Measurements from ENCODE around the gene COL23A1.
"Not testable (repeated sequence)": the region's sequence is repeated elsewhere in the genome, so short reads cannot be mapped to it uniquely, and the experiment has no call there.

COL23A1 gene

DNA sequence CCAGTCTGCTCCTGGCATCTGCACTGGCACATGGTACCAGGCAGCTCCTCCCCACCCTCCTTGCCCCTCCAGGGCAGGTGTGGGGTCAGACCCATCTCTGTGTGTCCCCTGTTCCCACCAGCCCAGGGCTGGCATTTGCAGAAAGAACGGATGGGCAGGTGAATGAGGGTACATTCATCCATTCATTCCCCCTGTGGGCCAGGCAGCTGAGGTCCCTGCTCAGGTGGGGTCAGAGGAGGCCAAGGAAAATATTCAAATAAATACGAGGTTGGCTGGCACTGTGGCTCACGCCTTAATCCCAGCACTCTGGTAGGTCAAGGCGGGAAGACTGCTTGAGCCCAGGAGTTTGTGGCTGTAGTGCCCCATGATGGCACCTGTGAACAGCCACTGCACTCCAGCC lies 332.5 kb downstream of the COL23A1 start:
- Histone ChIP-seq H3K36me3 (replicated peaks; ENCODE audit: insufficient read depth, low read length) (no peaks in the 10 kb centered on the region), H3K9me3 (replicated peaks; ENCODE audit: insufficient read depth, low read length) (no peaks in the 10 kb centered on the region), H3K27me3 (replicated peaks; ENCODE audit: insufficient read depth, low read length) (peaks cover 34% of the 10 kb centered on the region), H3K27ac (ENCODE audit: low read length) (no peak overlapping the region), H3K79me2 (ENCODE audit: low read length) (no peaks in the 10 kb centered on the region), H3K9ac (ENCODE audit: low read length) (no peak overlapping the region), H3K9me2 (replicated peaks; ENCODE audit: insufficient read depth, low read length) (no peaks in the 10 kb centered on the region), H4K20me1 (ENCODE audit: insufficient read depth, low read length) (no peaks in the 10 kb centered on the region), H3K4me2 (ENCODE audit: low read depth, low read length) (no peak overlapping the region), H3K4me1 (ENCODE audit: low read length) (no peaks in the 10 kb centered on the region), H3K4me3 (ENCODE audit: low read length) (no peak overlapping the region), H3F3A (ENCODE audit: insufficient read depth, low read length) (no peaks in the 10 kb centered on the region), H2AFZ (ENCODE audit: low read length) (no peak overlapping the region)
- DNase-seq: no peak
- TF ChIP-seq EZH2 (optimal IDR thresholded peaks at IDR 0.05; ENCODE audit: low read depth, low read length): no peak
- TF ChIP-seq EZH2phosphoT487 (IDR thresholded peaks at IDR 0.05; ENCODE audit: low read length): no peak
- TF ChIP-seq CTCF (IDR thresholded peaks at IDR 0.05; ENCODE audit: low read length): no peak

DNA sequence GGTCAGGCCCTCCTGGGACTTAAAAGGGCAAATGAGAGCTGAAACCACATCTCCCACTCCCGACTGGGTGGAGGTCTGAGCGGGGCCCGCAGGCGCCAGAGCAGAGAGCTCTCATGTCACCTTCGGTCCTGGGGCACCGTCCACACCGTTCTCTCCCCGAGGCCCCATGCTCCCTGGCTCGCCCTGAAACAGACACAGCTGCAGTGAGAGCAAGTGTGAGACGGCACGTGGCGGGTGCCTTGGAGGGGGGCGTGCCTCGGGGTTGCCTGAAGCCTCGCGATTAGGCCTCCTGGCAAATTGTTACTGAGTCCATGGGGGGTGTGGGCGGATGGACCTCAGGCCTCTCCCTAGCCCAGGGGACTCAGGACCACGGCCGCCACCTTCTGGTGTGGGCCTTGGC lies 333.4 kb downstream of the COL23A1 start:
- Histone ChIP-seq H3K27ac (ENCODE audit: low read length) (no peak overlapping the region), H3K79me2 (ENCODE audit: low read length) (no peaks in the 10 kb centered on the region), H2AFZ (ENCODE audit: low read length) (no peak overlapping the region), H3K4me3 (ENCODE audit: low read length) (no peak overlapping the region), H3K36me3 (replicated peaks; ENCODE audit: insufficient read depth, low read length) (no peaks in the 10 kb centered on the region), H3K4me1 (ENCODE audit: low read length) (no peaks in the 10 kb centered on the region), H3K9me3 (replicated peaks; ENCODE audit: insufficient read depth, low read length) (no peaks in the 10 kb centered on the region), H3K9me2 (replicated peaks; ENCODE audit: insufficient read depth, low read length) (no peaks in the 10 kb centered on the region), H3K4me2 (ENCODE audit: low read depth, low read length) (no peak overlapping the region), H4K20me1 (ENCODE audit: insufficient read depth, low read length) (no peaks in the 10 kb centered on the region), H3K27me3 (replicated peaks; ENCODE audit: insufficient read depth, low read length) (peaks cover 34% of the 10 kb centered on the region), H3K9ac (ENCODE audit: low read length) (no peak overlapping the region), H3F3A (ENCODE audit: insufficient read depth, low read length) (no peaks in the 10 kb centered on the region)
- DNase-seq: no peak
- no peak for TF ChIP-seq CTCF (IDR thresholded peaks at IDR 0.05; ENCODE audit: low read length)
- TF ChIP-seq EZH2phosphoT487 (IDR thresholded peaks at IDR 0.05; ENCODE audit: low read length): no peak
- no peak for TF ChIP-seq EZH2 (optimal IDR thresholded peaks at IDR 0.05; ENCODE audit: low read depth, low read length)

- H3K4me2 ChIP-seq (ENCODE audit: low read depth, low read length); H3K4me3 ChIP-seq (ENCODE audit: low read length); H3K9ac ChIP-seq (ENCODE audit: low read length); H3K36me3 ChIP-seq (replicated peaks; ENCODE audit: insufficient read depth, low read length); H3K9me2 ChIP-seq (replicated peaks; ENCODE audit: insufficient read depth, low read length); H3K4me1 ChIP-seq (ENCODE audit: low read length); H3K9me3 ChIP-seq (replicated peaks; ENCODE audit: insufficient read depth, low read length); H3F3A ChIP-seq (ENCODE audit: insufficient read depth, low read length); H2AFZ ChIP-seq (ENCODE audit: low read length); DNase-seq; H4K20me1 ChIP-seq (ENCODE audit: insufficient read depth, low read length); H3K79me2 ChIP-seq (ENCODE audit: low read length); H3K27ac ChIP-seq (ENCODE audit: low read length): not testable (repeated sequence)
- H3K27me3 ChIP-seq (replicated peaks; ENCODE audit: insufficient read depth, low read length): peaks cover 30% of the 10 kb centered on the region
Measured at GRCh38 chr5:178253632-178254031, 336.6 kb downstream of the COL23A1 start.

DNA sequence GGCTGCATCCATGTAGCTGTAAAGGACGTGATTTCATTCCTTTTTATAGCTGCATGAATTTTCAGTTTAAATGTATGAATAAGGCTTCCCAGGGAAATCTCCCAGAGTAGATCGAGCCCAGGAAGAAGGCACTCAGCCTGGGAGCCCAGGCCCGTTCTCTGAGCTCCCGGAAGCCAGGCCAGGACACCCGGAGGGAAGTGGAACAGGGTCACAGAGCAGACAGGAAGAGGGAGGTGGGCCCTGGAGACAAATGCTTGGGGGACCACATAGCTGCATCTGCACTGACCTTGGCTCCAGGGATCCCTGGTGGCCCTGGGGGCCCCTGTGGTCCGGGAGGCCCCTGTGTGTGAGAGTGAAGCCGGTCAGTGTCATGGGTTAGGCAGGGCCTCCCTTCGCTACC lies 337.9 kb downstream of the COL23A1 start:
- no peaks in the 10 kb centered on the region for H4K20me1 ChIP-seq (ENCODE audit: insufficient read depth, low read length)
- no peaks in the 10 kb centered on the region for H3K4me1 ChIP-seq (ENCODE audit: low read length)
- no peak overlapping the region for H3K4me3 ChIP-seq (ENCODE audit: low read length)
- H3K4me2 ChIP-seq (ENCODE audit: low read depth, low read length): no peak overlapping the region
- H2AFZ ChIP-seq (ENCODE audit: low read length): no peak overlapping the region
- peaks cover 36% of the 10 kb centered on the region for H3K27me3 ChIP-seq (replicated peaks; ENCODE audit: insufficient read depth, low read length)
- H3F3A ChIP-seq (ENCODE audit: insufficient read depth, low read length): no peaks in the 10 kb centered on the region
- no peak for DNase-seq
- H3K9ac ChIP-seq (ENCODE audit: low read length): no peak overlapping the region
- no peaks in the 10 kb centered on the region for H3K79me2 ChIP-seq (ENCODE audit: low read length)
- H3K9me2 ChIP-seq (replicated peaks; ENCODE audit: insufficient read depth, low read length): no peaks in the 10 kb centered on the region
- no peak overlapping the region for H3K27ac ChIP-seq (ENCODE audit: low read length)
- no peaks in the 10 kb centered on the region for H3K9me3 ChIP-seq (replicated peaks; ENCODE audit: insufficient read depth, low read length)
- no peaks in the 10 kb centered on the region for H3K36me3 ChIP-seq (replicated peaks; ENCODE audit: insufficient read depth, low read length)
- TF ChIP-seq EZH2 (optimal IDR thresholded peaks at IDR 0.05; ENCODE audit: low read depth, low read length) (no peak), EZH2phosphoT487 (IDR thresholded peaks at IDR 0.05; ENCODE audit: low read length) (no peak), CTCF (IDR thresholded peaks at IDR 0.05; ENCODE audit: low read length) (no peak)

Data from MM.1S (cell line).